ENCODE measurements around the gene TADA1.
"Not testable (repeated sequence)": the region's sequence is repeated elsewhere in the genome, so short reads cannot be mapped to it uniquely, and the experiment has no call there.

Gene TADA1

GRCh38 chr1:166888373-166889111, 12.5 kb upstream of the TADA1 start:
- peak in 1 of 2 experiments; percentile 16 for DNase-seq

- DNase-seq, result no peak
These were observed 8.9 kb upstream of the TADA1 start for GRCh38 chr1:166884971-166885370.

GRCh38 chr1:166884040-166884642, 8.1 kb upstream of the TADA1 start:
- DNase-seq, result no peak

- DNase-seq, result no peak
These were observed 6.8 kb upstream of the TADA1 start for GRCh38 chr1:166882893-166883292.

- DNase-seq, result not testable (repeated sequence)
These were observed 2.3 kb upstream of the TADA1 start for GRCh38 chr1:166878173-166878917.

GRCh38 chr1:166876540-166876838, 425 bp upstream of the TADA1 start:
- DNase-seq, result no peak

- DNase-seq, result no peak
These were observed 746 bp downstream of the TADA1 start for GRCh38 chr1:166875302-166875733.

- DNase-seq, result peak in 1 of 2 experiments; percentile 13
These were observed 1.6 kb downstream of the TADA1 start for GRCh38 chr1:166874464-166874863.

- DNase-seq, result no peak
These were observed 5.5 kb downstream of the TADA1 start for GRCh38 chr1:166870584-166870983.

- no peak for DNase-seq
These were observed 6.6 kb downstream of the TADA1 start for GRCh38 chr1:166869318-166870099.

- no peak for DNase-seq
These were observed 7.4 kb downstream of the TADA1 start for GRCh38 chr1:166868639-166869038.

GRCh38 chr1:166865926-166866325, 10.1 kb downstream of the TADA1 start:
- DNase-seq, result no peak

GRCh38 chr1:166859597-166859996, 16.5 kb downstream of the TADA1 start:
- no peak for DNase-seq

GRCh38 chr1:166858726-166859419, 17.2 kb downstream of the TADA1 start:
- no peak for DNase-seq

GRCh38 chr1:166857995-166858394, 18.1 kb downstream of the TADA1 start:
- no peak for DNase-seq

GRCh38 chr1:166855558-166855957, 20.5 kb downstream of the TADA1 start:
- DNase-seq, result no peak

GRCh38 chr1:166852918-166853317, 23.1 kb downstream of the TADA1 start:
- no peak for DNase-seq

GRCh38 chr1:166849135-166849534, 26.9 kb downstream of the TADA1 start:
- no peak for DNase-seq

GRCh38 chr1:166848193-166848592, 27.9 kb downstream of the TADA1 start:
- no peak for DNase-seq

- DNase-seq, result no peak
These were observed 31.3 kb downstream of the TADA1 start for GRCh38 chr1:166844791-166845190.

GRCh38 chr1:166843769-166844596, 32.1 kb downstream of the TADA1 start:
- no peak for DNase-seq

- DNase-seq, result no peak
These were observed 32.7 kb downstream of the TADA1 start for GRCh38 chr1:166843322-166843721.

Data from NCI-H2081 (cell line).